Stimulated activated CD8-positive, alpha-beta memory T cell treated with anti-CD3 and anti-CD28 coated beads, Interleukin-4, amount 100 ng/mL, for 4 hours (primary cell): ENCODE results near the gene STAT1.

ENCODE experiments used
- DNase-seq, 2 donors: peaks; one replicate each; pipeline ENCODE4 v3.0.0-alpha.2; 2020; ENCODE audit warnings: low read depth in 2 of 2, low spot score in 1 of 2

Gene STAT1

GRCh38 chr2:191013932-191014652, at the start of gene STAT1:
Gene STAT1, minus strand, starts transcription at chr2:191014171. Its CDS starts 4,168 bp downstream, at chr2:191010003.
- DNase-seq = peak; percentile 93

GRCh38 chr2:191063584-191063983, 49.6 kb upstream of the STAT1 start:
- DNase-seq = no peak

GRCh38 chr2:191061381-191061980, 47.5 kb upstream of the STAT1 start:
- no peak for DNase-seq

GRCh38 chr2:191059308-191059707, 45.3 kb upstream of the STAT1 start:
- DNase-seq = no peak

GRCh38 chr2:191056228-191056627, 42.3 kb upstream of the STAT1 start:
- no peak for DNase-seq

GRCh38 chr2:191053256-191053655, 39.3 kb upstream of the STAT1 start:
- no peak for DNase-seq

GRCh38 chr2:191051825-191052778, 38.1 kb upstream of the STAT1 start:
- no peak for DNase-seq

- no peak for DNase-seq
Observed at GRCh38 chr2:191051177-191051576, 37.2 kb upstream of the STAT1 start.

- DNase-seq = no peak
Observed at GRCh38 chr2:191050640-191050987, 36.6 kb upstream of the STAT1 start.

GRCh38 chr2:191049728-191050639, 36.0 kb upstream of the STAT1 start:
- no peak for DNase-seq

GRCh38 chr2:191048073-191048472, 34.1 kb upstream of the STAT1 start:
- no peak for DNase-seq

- no peak for DNase-seq
Observed at GRCh38 chr2:191045141-191045540, 31.2 kb upstream of the STAT1 start.

GRCh38 chr2:191043438-191043837, 29.5 kb upstream of the STAT1 start:
- DNase-seq = no peak

GRCh38 chr2:191041418-191042161, 27.6 kb upstream of the STAT1 start:
- DNase-seq = no peak

- DNase-seq = no peak
Observed at GRCh38 chr2:191039616-191040015, 25.6 kb upstream of the STAT1 start.

- no peak for DNase-seq
Observed at GRCh38 chr2:191038741-191039140, 24.8 kb upstream of the STAT1 start.

- no peak for DNase-seq
Observed at GRCh38 chr2:191038241-191038725, 24.3 kb upstream of the STAT1 start.

GRCh38 chr2:191037351-191037750, 23.4 kb upstream of the STAT1 start:
- no peak for DNase-seq

GRCh38 chr2:191036363-191036762, 22.4 kb upstream of the STAT1 start:
- DNase-seq = no peak
